NT2/D1 (cell line): ENCODE measurements around the gene IL34.
"Not testable (repeated sequence)": the region's sequence is repeated elsewhere in the genome, so short reads cannot be mapped to it uniquely, and the experiment has no call there.

Experiments
- SUZ12 ChIP-seq: IDR thresholded peaks from 2 replicates; pipeline ENCODE4 v1.6.1; 2011; ENCODE audit not compliant: insufficient read length, insufficient read depth; ENCODE audit errors: extremely low read depth
- ZNF274 ChIP-seq: IDR thresholded peaks from 2 replicates; pipeline ENCODE4 v1.6.1; 2011; ENCODE audit warnings: mild to moderate bottlenecking, low read depth, low read length

- not testable (repeated sequence) for TF ChIP-seq SUZ12, ZNF274
These were observed 3.1 kb upstream of the IL34 start for GRCh38 chr16:70643264-70643663.
